Smooth muscle cell (in vitro differentiated cells): ENCODE results near the gene LORICRIN. TPM values are rescaled to one million over a fixed set of nuclear protein-coding genes. Genes with fewer than 3 reads are reported as not detected.

Experiments used
- DNase-seq: peaks from one replicate; lab custom pipeline; 2025; ENCODE audit not compliant: unreplicated experiment; lab: John Stamatoyannopoulos, UW
- H2AFZ ChIP-seq: fragments of 200-600 bp; sonication (generic); 2 replicates; pipeline ENCODE4 v1.6.0; 2016; ENCODE audit warnings: antibody characterized with exemption, low read depth, mild to moderate bottlenecking
- H3F3A ChIP-seq: fragments of 200-600 bp; sonication (generic); 2 replicates; pipeline ENCODE4 v1.6.0; 2017; ENCODE audit warnings: antibody characterized with exemption, low read depth
- H3K27ac ChIP-seq: fragments of 200-600 bp; sonication (generic); 2 replicates; pipeline ENCODE4 v1.5.1; 2016; ENCODE audit warnings: low read depth, mild to moderate bottlenecking
- H3K27me3 ChIP-seq: fragments of 200-600 bp; sonication (generic); 2 replicates; pipeline ENCODE4 v1.6.1; 2016; ENCODE audit warnings: low read depth, mild to moderate bottlenecking
- H3K36me3 ChIP-seq: fragments of 200-600 bp; sonication (generic); 2 replicates; pipeline ENCODE4 v1.5.1; 2016; ENCODE audit warnings: low read depth
- H3K4me1 ChIP-seq: fragments of 200-600 bp; sonication (generic); 2 replicates; pipeline ENCODE4 v1.5.1; 2016; ENCODE audit warnings: low read depth
- H3K4me2 ChIP-seq: fragments of 200-600 bp; sonication (generic); 2 replicates; pipeline ENCODE4 v1.6.0; 2016; ENCODE audit warnings: mild to moderate bottlenecking
- H3K4me3 ChIP-seq: fragments of 200-600 bp; sonication (generic); 2 replicates; pipeline ENCODE4 v1.5.1; 2016; ENCODE audit warnings: mild to moderate bottlenecking
- H3K79me2 ChIP-seq: fragments of 200-600 bp; sonication (generic); 2 replicates; pipeline ENCODE4 v1.6.0; 2016; ENCODE audit warnings: low read depth, mild to moderate bottlenecking
- H3K9ac ChIP-seq: fragments of 200-600 bp; sonication (generic); 2 replicates; pipeline ENCODE4 v1.6.0; 2016; ENCODE audit warnings: low read depth
- H3K9me3 ChIP-seq: fragments of 200-600 bp; sonication (generic); replicated peaks from 2 replicates; pipeline ENCODE4 v1.5.1; 2016; ENCODE audit warnings: low read depth
- H4K20me1 ChIP-seq: fragments of 200-600 bp; sonication (generic); 2 replicates; pipeline ENCODE4 v1.6.0; 2016; ENCODE audit warnings: low read depth
- CTCF ChIP-seq: fragments of 200-600 bp; sonication (generic); IDR thresholded peaks from 2 replicates; pipeline ENCODE4 v1.5.1; 2017; ENCODE audit warnings: borderline replicate concordance, mild to moderate bottlenecking, antibody characterized with exemption; ENCODE audit not compliant: insufficient read depth, poor library complexity, severe bottlenecking
- WGBS: methylation state at CpG from one replicate; pipeline ENCODE4 v1.1.7; 2016; ENCODE audit warnings: low lambda C conversion rate; 5-methylcytosine and 5-hydroxymethylcytosine counted together
- polyA plus RNA-seq: library from polyadenylated mRNA; unstranded; fragments of >200 nt; fragmentation: Nextera tagmentation; extraction: Ambion mirVana; gene quantifications from 2 replicates; pipeline ENCODE4 v1.2.1, GENCODE V29; 2016
- total RNA-seq: library from RNA; depleted of rRNA; stranded (reverse); fragments of >200 nt; gene quantifications from 2 replicates; pipeline ENCODE4 v1.2.3, GENCODE V29; 2014

The LORICRIN gene
- total and polyA plus RNA-seq, 2 experiments from 2014 or later = not detected

- no peak overlapping the region for H3K4me2 ChIP-seq
- H3K79me2 ChIP-seq = no peaks in the 10 kb centered on the region
- H3K27ac ChIP-seq = no peak overlapping the region
- H3K9me3 ChIP-seq = peaks cover 5% of the 10 kb centered on the region
- DNase-seq = no peak
- H3K27me3 ChIP-seq = no peaks in the 10 kb centered on the region
- H3K9ac ChIP-seq = no peak overlapping the region
- no peaks in the 10 kb centered on the region for H3F3A ChIP-seq
- H2AFZ ChIP-seq = no peak overlapping the region
- H4K20me1 ChIP-seq = no peaks in the 10 kb centered on the region
- 0% methylated on average over 1 of the region's 1 CpG for WGBS
- H3K4me3 ChIP-seq = no peak overlapping the region
- no peaks in the 10 kb centered on the region for H3K4me1 ChIP-seq
- no peak for TF ChIP-seq CTCF
- H3K36me3 ChIP-seq = no peaks in the 10 kb centered on the region
Measured at GRCh38 chr1:153246018-153246417, 13.5 kb upstream of the LORICRIN start.

DNA sequence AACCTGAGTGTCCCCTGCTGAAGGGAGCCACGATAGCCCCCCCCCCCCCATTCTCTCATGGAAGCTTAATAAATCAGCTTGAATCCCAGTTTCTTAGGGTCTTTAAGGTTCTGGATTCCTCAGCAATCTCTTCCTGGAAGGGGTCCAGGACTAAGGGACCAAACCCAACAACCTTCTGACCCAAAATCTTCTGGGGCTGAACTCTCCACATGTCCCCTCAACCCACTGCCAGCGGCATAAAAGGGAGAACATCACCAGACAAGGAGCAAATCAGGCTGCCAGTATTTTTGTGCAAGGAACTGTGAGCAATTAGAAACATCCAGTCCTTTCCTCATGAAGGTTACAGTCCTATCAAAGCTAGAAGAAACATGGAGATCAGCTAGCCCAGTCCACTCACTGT, 12.7 kb upstream of the LORICRIN start:
- no peak overlapping the region for H3K4me3 ChIP-seq
- H3K9me3 ChIP-seq = peaks cover 5% of the 10 kb centered on the region
- H3K4me2 ChIP-seq = no peak overlapping the region
- no peak for TF ChIP-seq CTCF
- H3F3A ChIP-seq = no peaks in the 10 kb centered on the region
- H3K79me2 ChIP-seq = no peaks in the 10 kb centered on the region
- H3K27ac ChIP-seq = no peak overlapping the region
- no peak overlapping the region for H3K9ac ChIP-seq
- H3K4me1 ChIP-seq = no peaks in the 10 kb centered on the region
- no peak overlapping the region for H2AFZ ChIP-seq
- no peak for DNase-seq
- H3K27me3 ChIP-seq = no peaks in the 10 kb centered on the region
- no peaks in the 10 kb centered on the region for H3K36me3 ChIP-seq
- H4K20me1 ChIP-seq = no peaks in the 10 kb centered on the region
- 40% methylated on average over 2 of the region's 2 CpGs for WGBS

DNA sequence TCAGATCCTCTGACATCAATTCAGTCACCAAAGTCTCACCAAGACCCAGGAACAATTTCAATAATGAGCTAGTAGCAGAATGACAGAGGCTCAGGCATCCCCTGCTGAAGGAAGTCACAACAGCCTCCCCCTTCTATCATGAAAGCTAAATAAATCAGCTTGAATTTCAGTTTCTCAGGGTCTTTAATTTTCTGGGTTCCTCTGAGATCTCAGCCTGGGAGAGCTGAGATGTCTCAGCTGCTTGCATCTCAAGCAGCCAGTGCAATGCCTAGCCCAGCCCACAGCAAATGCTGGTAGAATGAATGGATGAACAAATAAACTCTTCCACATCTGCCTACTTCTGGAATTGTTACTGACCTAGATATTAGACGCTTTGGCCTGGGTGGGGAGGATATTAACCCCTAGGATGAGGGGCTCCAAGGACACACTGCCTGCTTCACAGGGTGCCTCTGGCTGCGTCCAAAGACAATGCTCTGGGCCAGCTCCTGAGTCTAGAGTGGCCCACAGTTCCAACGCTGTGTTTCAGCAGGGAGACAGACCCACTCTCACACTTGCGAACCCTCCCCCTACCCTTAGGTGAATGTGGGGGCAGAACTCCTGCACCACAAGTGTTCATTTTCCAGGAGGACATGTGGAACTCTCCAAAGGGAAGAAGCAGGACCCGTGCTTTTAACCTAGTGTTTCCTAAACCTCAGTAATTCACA, 11.2 kb upstream of the LORICRIN start:
- no peak for TF ChIP-seq CTCF
- H3K4me1 ChIP-seq = no peaks in the 10 kb centered on the region
- DNase-seq = no peak
- H3K9me3 ChIP-seq = peaks cover 5% of the 10 kb centered on the region
- H3F3A ChIP-seq = no peaks in the 10 kb centered on the region
- no peak overlapping the region for H3K9ac ChIP-seq
- H3K79me2 ChIP-seq = no peaks in the 10 kb centered on the region
- no peaks in the 10 kb centered on the region for H3K36me3 ChIP-seq
- H4K20me1 ChIP-seq = no peaks in the 10 kb centered on the region
- no peak overlapping the region for H3K4me2 ChIP-seq
- no peaks in the 10 kb centered on the region for H3K27me3 ChIP-seq
- 56% methylated on average over 5 of the region's 5 CpGs for WGBS
- no peak overlapping the region for H2AFZ ChIP-seq
- H3K27ac ChIP-seq = no peak overlapping the region
- H3K4me3 ChIP-seq = no peak overlapping the region

DNA sequence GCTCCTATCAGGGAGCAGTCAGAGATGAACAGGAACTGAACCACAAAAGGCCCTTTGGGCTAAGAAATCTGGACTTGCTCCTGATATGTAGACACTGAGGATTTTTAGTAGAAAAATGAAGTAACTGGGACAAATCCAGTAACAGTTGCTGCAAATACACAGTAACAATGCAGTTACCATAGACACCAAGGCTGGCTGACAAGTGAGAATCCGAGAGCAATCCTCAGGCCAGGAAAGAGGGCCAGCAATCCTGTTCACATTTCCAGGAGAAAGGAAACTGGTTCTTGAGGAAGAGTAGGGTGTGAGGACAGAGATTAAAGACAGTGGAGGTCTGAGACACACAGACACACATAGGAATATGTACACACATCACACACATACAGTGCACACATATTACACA, 9.3 kb upstream of the LORICRIN start:
- TF ChIP-seq CTCF = no peak
- no peak overlapping the region for H3K27ac ChIP-seq
- no peaks in the 10 kb centered on the region for H3K4me1 ChIP-seq
- H3K9me3 ChIP-seq = peaks cover 5% of the 10 kb centered on the region
- H3K27me3 ChIP-seq = no peaks in the 10 kb centered on the region
- no peak overlapping the region for H2AFZ ChIP-seq
- DNase-seq = no peak
- no peak overlapping the region for H3K4me2 ChIP-seq
- no peaks in the 10 kb centered on the region for H3K79me2 ChIP-seq
- no peak overlapping the region for H3K9ac ChIP-seq
- no peak overlapping the region for H3K4me3 ChIP-seq
- H3K36me3 ChIP-seq = no peaks in the 10 kb centered on the region
- 60% methylated on average over 1 of the region's 1 CpG for WGBS
- no peaks in the 10 kb centered on the region for H4K20me1 ChIP-seq
- no peaks in the 10 kb centered on the region for H3F3A ChIP-seq
